GM06990 (cell line): ENCODE results near the gene DSE.

Experiments used
- DNase-seq: peaks from one replicate; pipeline ENCODE4 v3.0.0-alpha.2; 2011; ENCODE audit not compliant: insufficient read length; ENCODE audit errors: extremely low read depth
- H3K27me3 ChIP-seq: replicated peaks from 2 replicates; pipeline ENCODE4 v1.6.0; 2011; ENCODE audit warnings: low read length; ENCODE audit not compliant: control insufficient read depth, insufficient read depth
- H3K36me3 ChIP-seq: 2 replicates; pipeline ENCODE4 v1.5.1; 2011; ENCODE audit warnings: low read length; ENCODE audit not compliant: control insufficient read depth, insufficient read depth
- H3K4me3 ChIP-seq: replicated peaks from 2 replicates; pipeline ENCODE4 v1.5.1; 2011; ENCODE audit warnings: low read depth, mild to moderate bottlenecking, control low read depth, low read length
- CTCF ChIP-seq: IDR thresholded peaks from 2 replicates; pipeline ENCODE4 v1.5.1; 2011; ENCODE audit warnings: low read length, control low read depth, mild to moderate bottlenecking, inconsistent platforms; ENCODE audit not compliant: insufficient read depth, poor library complexity, severe bottlenecking

DSE gene

GRCh38 chr6:116364321-116364720 is 6.4 kb upstream of the DSE start:
- Histone ChIP-seq H3K36me3 (no peaks in the 10 kb centered on the region), H3K4me3 (no peak overlapping the region), H3K27me3 (no peaks in the 10 kb centered on the region)
- no peak for TF ChIP-seq CTCF
- no peak for DNase-seq

- TF ChIP-seq CTCF: no peak
- no peak overlapping the region for H3K4me3 ChIP-seq
- H3K27me3 ChIP-seq: no peaks in the 10 kb centered on the region
- H3K36me3 ChIP-seq: no peaks in the 10 kb centered on the region
- DNase-seq: no peak
Observed at GRCh38 chr6:116365743-116366142, 5.0 kb upstream of the DSE start.

GRCh38 chr6:116366740-116367275 is 3.9 kb upstream of the DSE start:
- DNase-seq: no peak
- Histone ChIP-seq H3K4me3 (no peak overlapping the region), H3K36me3 (no peaks in the 10 kb centered on the region), H3K27me3 (no peaks in the 10 kb centered on the region)
- no peak for TF ChIP-seq CTCF

GRCh38 chr6:116369540-116369939 is 1.2 kb upstream of the DSE start:
- peak overlapping the region; percentile 79 for H3K4me3 ChIP-seq
- no peaks in the 10 kb centered on the region for H3K36me3 ChIP-seq
- no peak for DNase-seq

GRCh38 chr6:116369964-116370759 is 585 bp upstream of the DSE start:
- no peak for DNase-seq
- no peaks in the 10 kb centered on the region for H3K36me3 ChIP-seq
- peak overlapping the region; percentile 79 for H3K4me3 ChIP-seq
- TF ChIP-seq CTCF: no peak
- H3K27me3 ChIP-seq: no peaks in the 10 kb centered on the region

More at GRCh38 chr6:116369540-116369939, 1.2 kb upstream of the DSE start:
- H3K27me3 ChIP-seq: no peaks in the 10 kb centered on the region
- TF ChIP-seq CTCF: no peak
